NCI-H2081 treated with DMSO at 0.1 percent for 48 hours (cell line): ENCODE measurements around the gene CCDC18.
"Not testable (repeated sequence)": the region's sequence is repeated elsewhere in the genome, so short reads cannot be mapped to it uniquely, and the experiment has no call there.

ENCODE experiments used
- DNase-seq: peaks from one replicate; lab custom pipeline; 2025; lab: John Stamatoyannopoulos, UW

Gene CCDC18

GRCh38 chr1:93237021-93237420 lies 56.5 kb downstream of the CCDC18 start:
- DNase-seq, result no peak

- no peak for DNase-seq
Measured at GRCh38 chr1:93238425-93238824, 57.9 kb downstream of the CCDC18 start.

DNA sequence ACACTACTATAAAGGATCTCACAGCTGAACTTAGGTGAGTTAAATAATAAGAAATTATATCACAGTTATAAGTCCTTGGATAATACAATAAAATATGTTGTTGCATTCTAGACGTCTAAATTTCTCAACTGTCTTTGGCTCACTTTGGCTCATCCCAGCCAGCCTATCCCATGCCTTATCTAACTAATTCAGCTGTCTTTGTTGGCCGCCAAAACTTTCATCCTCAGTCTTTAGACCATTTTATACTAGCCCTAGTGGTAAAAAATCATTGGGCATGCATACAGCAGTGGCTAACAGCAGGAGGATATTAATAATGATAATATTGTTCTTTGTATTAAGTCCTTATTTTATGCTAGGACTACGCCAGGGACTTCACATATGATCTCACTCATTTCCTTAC lies 59.3 kb downstream of the CCDC18 start:
- no peak for DNase-seq

- DNase-seq, result not testable (repeated sequence)
Measured at GRCh38 chr1:93243233-93243632, 62.7 kb downstream of the CCDC18 start.

DNA sequence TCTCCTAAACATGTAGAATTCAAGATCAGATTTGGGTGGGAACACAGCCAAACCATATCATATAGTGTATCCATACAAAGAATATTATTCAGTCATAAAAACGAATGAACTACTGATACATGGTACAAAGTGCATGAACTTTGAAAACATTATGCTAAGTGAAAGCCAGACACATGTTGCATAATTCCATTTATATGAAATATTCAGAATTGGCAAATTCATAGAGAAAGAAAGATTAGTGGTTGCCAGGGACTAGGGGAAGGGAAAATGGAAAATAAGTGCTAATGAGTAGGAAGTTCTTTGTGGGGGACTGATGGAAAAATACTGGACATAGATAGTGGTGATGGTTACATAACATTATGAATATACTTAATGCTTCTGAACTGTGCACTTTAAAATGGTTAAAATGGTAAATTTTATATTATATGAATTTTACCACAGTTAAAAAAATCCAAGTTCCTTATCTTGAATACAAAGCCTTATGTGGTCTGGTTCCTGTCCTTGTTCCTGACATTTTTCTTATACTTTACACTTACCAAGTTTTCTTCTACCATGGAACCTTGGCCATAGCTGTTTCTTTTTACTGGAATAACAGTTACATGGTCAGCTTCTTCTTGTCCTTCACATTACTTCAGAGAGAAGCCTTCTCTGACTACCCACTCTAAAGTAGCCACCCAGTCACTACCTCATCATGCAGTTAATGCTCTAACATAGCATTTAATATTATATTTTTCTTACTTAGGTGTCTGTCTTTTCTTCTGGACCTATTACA lies 64.0 kb downstream of the CCDC18 start:
- DNase-seq, result no peak

DNA sequence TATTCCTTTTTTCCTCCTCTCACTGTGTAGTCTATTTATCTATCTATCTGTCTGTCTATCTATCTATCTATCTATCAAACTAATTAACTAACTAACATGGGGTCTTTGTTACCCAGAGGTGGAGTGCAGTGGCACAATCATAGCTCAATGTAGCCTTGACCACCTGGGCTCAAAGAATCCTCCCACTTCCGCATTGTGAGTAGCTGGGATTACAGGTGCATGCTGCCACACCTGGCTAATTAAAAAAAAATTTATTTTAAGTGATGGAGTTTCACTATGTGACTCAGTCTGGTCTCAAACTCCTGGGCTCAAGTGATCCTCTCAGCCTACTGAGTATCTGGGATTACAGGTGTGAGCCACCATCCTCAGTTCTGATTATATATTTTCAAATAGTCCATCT lies 71.4 kb downstream of the CCDC18 start:
- DNase-seq, result no peak

DNA sequence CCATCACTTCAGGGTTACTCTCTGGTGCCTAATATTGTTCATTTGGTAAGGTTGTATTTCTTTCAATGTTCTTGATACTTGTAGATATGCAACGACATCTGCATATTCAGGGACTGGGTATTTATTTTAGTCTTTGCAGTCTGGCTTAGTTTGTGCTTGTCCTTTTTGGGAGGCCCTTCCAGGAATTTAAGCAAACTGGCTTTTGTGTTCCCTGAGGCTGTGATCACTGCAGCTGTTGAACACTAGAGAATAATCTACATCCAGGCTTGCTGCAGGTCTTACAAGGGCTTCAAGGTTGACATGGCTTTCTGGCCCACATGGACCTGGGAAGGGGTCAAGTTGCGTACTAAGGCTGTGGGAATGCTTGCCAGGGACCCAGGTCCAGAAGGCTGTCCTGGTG lies 72.1 kb downstream of the CCDC18 start:
- no peak for DNase-seq

DNA sequence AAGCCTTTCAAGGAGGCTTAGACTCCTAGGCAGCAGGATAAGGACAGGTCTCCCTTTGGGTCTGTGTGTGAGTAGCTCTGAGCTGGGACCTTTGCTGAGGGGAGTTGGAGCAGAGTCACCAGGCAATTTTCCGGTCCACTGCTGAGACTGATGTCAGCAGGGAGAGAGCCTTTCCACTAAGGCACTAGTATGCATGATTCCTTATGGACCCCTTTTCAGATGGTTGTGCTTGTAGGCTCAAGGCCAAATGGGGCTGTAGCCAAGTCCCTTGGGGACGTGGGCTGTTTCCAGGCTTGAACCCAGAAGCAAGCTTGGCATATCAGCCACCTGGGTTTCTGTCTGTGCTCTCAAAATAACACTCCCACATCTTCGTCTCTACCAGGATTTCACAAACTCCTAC lies 73.0 kb downstream of the CCDC18 start:
- no peak for DNase-seq

- DNase-seq, result no peak
Measured at GRCh38 chr1:93255222-93256079, 74.9 kb downstream of the CCDC18 start.

DNA sequence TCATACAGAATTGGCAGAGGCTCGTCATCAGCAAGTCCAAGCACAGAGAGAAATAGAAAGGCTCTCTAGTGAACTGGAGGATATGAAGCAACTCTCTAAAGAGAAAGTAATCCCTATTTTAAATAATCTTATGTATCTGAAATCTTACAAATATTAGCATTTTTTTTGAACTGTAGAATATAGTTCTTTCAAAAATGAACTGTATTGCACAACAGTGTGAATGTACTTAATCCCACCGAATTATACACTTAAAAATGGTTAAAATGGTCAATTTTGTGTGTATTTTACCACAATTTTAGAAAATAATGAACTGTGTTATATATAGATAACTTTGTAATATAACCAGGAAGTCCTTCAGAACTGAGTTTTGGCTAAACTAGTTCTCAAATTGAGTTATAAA lies 75.9 kb downstream of the CCDC18 start:
- DNase-seq, result no peak

GRCh38 chr1:93257889-93258288 lies 77.4 kb downstream of the CCDC18 start:
- DNase-seq, result no peak

- not testable (repeated sequence) for DNase-seq
Measured at GRCh38 chr1:93260726-93261125, 80.2 kb downstream of the CCDC18 start.

GRCh38 chr1:93262645-93263044 lies 82.1 kb downstream of the CCDC18 start:
- no peak for DNase-seq

DNA sequence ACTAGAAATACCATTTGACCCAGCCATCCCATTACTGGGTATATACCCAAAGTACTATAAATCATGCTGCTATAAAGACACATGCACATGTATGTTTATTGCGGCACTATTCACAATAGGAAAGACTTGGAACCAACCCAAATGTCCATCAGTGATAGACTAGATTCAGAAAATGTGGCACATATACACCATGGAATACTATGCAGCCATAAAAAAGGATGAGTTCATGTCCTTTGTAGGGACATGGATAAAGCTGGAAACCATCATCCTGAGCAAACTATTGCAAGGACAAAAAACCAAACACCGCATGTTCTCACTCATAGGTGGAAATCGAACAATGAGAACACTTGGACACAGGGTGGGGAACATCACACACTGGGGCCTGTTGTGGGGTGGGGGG lies 88.4 kb downstream of the CCDC18 start:
- not testable (repeated sequence) for DNase-seq

- not testable (repeated sequence) for DNase-seq
Measured at GRCh38 chr1:93275262-93275633, 94.7 kb downstream of the CCDC18 start.

DNA sequence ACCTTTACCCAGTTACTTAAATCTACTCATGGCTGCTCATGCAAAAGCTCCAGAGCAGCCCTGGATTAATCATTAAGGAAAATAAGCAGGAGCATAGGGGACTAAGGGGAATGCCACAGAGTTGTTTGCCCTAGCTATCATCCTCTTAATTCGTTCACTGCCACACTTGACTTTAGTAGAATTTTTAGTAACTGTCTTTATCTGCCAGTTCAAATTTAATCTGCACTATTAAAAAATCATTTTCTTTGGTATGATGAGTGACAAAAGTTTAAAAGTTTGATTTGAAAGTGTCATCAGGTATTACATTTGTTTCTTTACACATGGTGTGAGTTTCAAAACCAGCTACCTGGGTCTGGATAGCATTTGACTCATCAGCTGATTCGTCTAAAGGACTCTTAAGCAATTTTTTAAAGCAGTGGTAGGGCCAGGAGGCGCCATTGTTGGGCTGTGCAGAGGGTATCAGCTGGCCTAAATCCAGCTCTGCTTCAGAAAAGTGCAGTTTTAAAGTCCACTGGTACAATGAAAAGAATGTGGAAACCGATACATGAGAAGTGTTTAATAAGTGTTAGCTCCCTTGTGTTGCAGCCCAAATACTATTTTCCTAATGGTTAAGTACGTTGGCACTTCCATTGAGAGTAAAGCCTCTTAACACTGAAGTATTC lies 95.2 kb downstream of the CCDC18 start:
- no peak for DNase-seq

- DNase-seq, result not testable (repeated sequence)
Measured at GRCh38 chr1:93277530-93277929, 97.0 kb downstream of the CCDC18 start.

- no peak for DNase-seq
Measured at GRCh38 chr1:93283496-93283895, 103.0 kb downstream of the CCDC18 start.

DNA sequence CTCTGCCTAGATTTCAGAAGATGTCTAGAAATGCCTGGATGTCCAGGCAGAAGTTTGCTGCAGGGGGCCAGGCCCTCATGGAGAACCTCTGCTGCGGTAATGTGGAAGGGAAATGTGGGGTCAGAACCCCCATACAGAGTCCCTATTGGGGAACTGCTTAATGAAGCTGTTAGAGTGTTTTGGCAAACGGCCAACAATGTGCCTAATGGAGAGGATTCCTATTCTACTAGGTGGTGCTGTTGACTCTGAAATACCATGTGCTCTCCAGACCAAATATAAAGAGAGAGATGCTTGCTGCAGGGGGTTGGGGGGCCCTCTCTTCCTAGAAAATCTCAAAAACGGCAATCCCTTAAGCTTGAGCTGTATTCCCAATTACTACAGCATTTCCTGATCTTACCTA lies 108.0 kb downstream of the CCDC18 start:
- no peak for DNase-seq

DNA sequence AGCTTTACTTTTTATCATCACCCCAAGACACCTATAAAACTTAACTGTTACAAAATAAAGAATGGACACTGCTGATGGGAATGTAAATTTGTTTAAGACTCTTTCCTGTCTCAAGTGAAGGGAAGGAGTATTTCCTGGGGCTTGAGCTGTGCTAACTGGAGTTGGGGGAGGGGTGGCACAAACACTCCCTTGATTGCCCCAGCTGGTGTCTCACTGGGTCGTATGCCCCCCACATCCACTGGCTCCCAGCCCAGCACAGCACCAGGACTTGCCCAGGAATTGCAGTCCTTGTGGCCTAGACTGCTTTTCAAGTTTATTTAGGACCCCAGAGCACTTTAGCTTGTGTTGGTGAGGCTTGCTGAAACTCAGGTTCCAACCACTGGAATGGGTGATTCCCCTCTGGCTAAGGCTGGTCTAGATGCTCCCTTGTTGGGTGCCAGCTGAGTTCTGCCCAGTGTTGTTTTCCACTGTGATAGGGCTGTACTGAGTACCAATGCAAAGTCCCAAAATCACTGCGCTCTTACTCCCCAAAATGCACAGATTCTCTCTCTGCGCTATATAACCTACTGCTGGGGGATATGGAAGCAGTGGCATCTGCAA lies 116.1 kb downstream of the CCDC18 start:
- no peak for DNase-seq

DNA sequence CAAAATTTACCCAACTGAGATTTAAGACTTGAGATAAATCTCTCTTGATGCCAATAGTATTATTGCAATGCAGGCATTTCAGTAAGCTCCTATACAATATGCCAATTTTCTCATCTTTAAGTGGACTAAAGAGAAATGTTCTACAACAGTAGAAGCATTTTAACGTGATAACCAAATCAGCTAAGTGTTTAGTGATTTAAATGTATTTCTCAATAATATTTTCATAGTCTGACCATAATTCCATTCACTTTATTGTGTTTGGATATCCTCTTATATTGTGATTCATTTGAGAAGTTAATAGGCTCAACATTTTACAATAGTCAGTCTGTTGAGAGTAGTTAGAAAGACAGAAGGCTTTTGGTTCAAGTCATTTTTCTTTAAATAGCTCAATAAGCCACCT lies 120.6 kb downstream of the CCDC18 start:
- no peak for DNase-seq

GRCh38 chr1:93302078-93302477 lies 121.6 kb downstream of the CCDC18 start:
- DNase-seq, result no peak
